Measurements from ENCODE around the gene PPIB.

GRCh38 chr15:64209680-64210334, 47.0 kb upstream of the PPIB start:
- TF ChIP-seq ELF4 (IDR thresholded peaks at IDR 0.05) (no peak), BHLHE40 (IDR thresholded peaks at IDR 0.05; ENCODE audit: borderline replicate concordance) (no peak), FOXK2 (IDR thresholded peaks at IDR 0.05) (no peak), SP1 (IDR thresholded peaks at IDR 0.05) (no peak), TARDBP (IDR thresholded peaks at IDR 0.05) (no peak), NFRKB (IDR thresholded peaks at IDR 0.05) (no peak), FOXM1 (IDR thresholded peaks at IDR 0.05; ENCODE audit: borderline replicate concordance) (no peak), ARNT (IDR thresholded peaks at IDR 0.05) (no peak)
